T-helper 17 cell (primary cell): ENCODE measurements around the gene ATF6. TPM values are rescaled to one million over a fixed set of nuclear protein-coding genes. Genes with fewer than 3 reads are reported as not detected.

Source experiments
- ATAC-seq: fragments of 150-1000 bp; cut with Tn5 transposase; 2 replicates; pipeline ENCODE4 v1.10.0; 2021; ENCODE audit warnings: mild to moderate bottlenecking, moderate library complexity
- DNase-seq, 3 donors: peaks; one replicate each; pipeline versions ENCODE4 v3.0.0 to v3.0.0-alpha.2; 2020 to 2021
- H3K9me3 ChIP-seq: one replicate; pipeline ENCODE4 v1.7.0; 2013; ENCODE audit warnings: low read length, mild to moderate bottlenecking; ENCODE audit not compliant: control insufficient read depth, poor library complexity, severe bottlenecking
- H3K27ac Mint-ChIP-seq: one replicate; pipeline ENCODE4 v1.8.0; 2022; ENCODE audit warnings: mild to moderate bottlenecking, moderate library complexity, mixed read lengths
- H3K27me3 Mint-ChIP-seq: one replicate; pipeline ENCODE4 v1.8.0; 2022; ENCODE audit warnings: mixed read lengths
- H3K36me3 Mint-ChIP-seq: one replicate; pipeline ENCODE4 v1.8.0; 2022; ENCODE audit warnings: low read depth, mixed read lengths
- H3K4me1 Mint-ChIP-seq: one replicate; pipeline ENCODE4 v1.8.0; 2022; ENCODE audit warnings: mild to moderate bottlenecking, mixed read lengths
- H3K4me3 Mint-ChIP-seq: one replicate; pipeline ENCODE4 v1.8.0; 2022; ENCODE audit warnings: mild to moderate bottlenecking, moderate library complexity, mixed read lengths
- total RNA-seq, 4 donors: library from RNA in 2 of 4; stranded (reverse) in 2 of 4; gene quantifications; one replicate each; pipeline ENCODE4 v1.2.3 and lab custom pipeline; 2022 to 2026

ATF6 gene
- total RNA-seq, 2 donors from 2014 or later: 17.0 to 18.6 TPM

DNA sequence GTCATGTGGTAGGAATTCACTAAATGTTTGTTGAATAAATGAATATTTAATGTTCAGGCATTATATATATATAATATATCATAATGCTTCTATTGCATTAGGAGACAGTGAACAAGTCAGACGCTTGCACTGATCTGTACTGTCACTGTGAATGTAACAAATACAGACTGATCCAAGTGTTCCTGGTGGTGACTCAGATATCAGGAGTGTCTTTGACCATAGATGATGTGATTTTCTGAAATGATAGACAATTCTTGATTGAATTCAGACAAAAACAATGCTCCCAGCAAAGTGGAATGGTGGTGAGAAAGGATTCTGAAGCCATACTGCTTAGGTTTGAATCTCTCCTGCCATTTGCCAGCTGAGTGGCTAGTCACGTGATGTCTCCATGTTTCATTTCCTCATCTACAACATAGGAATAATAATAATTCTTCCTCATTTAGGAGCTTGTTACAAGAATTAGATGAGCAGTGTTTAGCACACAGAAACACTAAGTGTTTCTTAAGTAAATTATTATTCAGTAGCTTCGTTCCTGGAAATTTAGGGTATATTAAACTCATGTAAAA, 186.6 kb downstream of the ATF6 start:
- DNase-seq (no peak), ATAC-seq (no peak)
- Mint-ChIP-seq H3K4me1 (peaks cover 25% of the 10 kb centered on the region), H3K36me3 (no peaks in the 10 kb centered on the region), H3K4me3 (no peak overlapping the region), H3K27me3 (no peaks in the 10 kb centered on the region), H3K27ac (no peak overlapping the region)
- H3K9me3 ChIP-seq: no peaks in the 10 kb centered on the region

DNA sequence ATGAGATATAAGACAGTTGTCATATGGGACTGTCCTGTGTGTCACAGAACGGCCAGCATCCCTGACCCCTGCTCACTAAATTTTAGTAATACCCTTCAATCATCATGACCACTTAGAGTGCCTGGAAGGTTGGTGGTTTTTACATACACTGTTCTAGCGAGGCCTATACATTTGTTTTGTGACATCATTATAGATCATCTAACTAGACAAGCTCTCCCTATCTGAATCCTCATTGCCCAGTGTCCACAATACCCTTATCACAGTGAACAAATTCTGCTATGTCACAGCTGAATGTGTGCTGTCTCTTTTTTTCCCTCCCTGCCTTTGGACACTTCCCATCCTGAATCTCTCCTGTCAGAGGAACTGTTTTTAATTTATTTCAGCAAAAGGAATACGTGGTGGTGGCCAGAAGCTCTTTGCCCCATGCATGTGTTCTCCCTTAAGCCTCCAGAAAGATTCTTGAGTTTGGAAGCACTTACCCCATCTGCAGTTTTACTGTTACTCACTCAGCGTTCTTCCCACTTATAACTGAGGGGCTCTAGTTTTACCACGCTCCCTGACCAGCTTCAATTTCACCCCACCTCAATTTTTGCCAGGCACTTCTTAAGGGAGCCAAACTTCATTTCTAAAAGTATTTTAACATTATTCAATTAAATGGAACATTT, 187.3 kb downstream of the ATF6 start:
- DNase-seq (no peak), ATAC-seq (no peak)
- no peaks in the 10 kb centered on the region for H3K9me3 ChIP-seq
- peak overlapping the region; percentile 67 for H3K27ac Mint-ChIP-seq
- no peak overlapping the region for H3K4me3 Mint-ChIP-seq
- H3K4me1 Mint-ChIP-seq: peaks cover 25% of the 10 kb centered on the region
- no peaks in the 10 kb centered on the region for H3K36me3 Mint-ChIP-seq
- no peaks in the 10 kb centered on the region for H3K27me3 Mint-ChIP-seq

DNA sequence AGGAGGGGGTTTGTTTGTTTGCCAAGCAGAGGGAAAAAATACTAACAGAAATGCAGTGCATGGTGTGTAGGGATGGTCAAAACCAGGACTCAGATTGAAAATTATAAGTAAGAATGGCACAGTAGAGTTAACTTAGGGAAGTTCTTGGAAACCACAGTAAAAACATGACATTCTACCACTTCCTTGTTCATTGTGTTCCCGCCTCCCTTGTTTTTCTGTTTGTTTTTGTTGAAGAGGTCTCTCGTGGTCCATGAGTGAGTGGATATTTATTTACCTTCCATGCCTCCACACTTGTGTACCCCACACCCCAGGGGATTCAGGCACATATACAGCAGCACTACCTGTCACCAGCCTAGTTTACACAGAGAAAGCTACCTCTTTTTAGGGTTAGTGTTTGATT, 187.9 kb downstream of the ATF6 start:
- peaks cover 30% of the 10 kb centered on the region for H3K4me1 Mint-ChIP-seq
- no peak for ATAC-seq
- DNase-seq: no peak
- H3K27me3 Mint-ChIP-seq: no peaks in the 10 kb centered on the region
- no peak overlapping the region for H3K4me3 Mint-ChIP-seq
- H3K36me3 Mint-ChIP-seq: peaks cover 3% of the 10 kb centered on the region
- no peaks in the 10 kb centered on the region for H3K9me3 ChIP-seq
- peak overlapping the region; percentile 67 for H3K27ac Mint-ChIP-seq

DNA sequence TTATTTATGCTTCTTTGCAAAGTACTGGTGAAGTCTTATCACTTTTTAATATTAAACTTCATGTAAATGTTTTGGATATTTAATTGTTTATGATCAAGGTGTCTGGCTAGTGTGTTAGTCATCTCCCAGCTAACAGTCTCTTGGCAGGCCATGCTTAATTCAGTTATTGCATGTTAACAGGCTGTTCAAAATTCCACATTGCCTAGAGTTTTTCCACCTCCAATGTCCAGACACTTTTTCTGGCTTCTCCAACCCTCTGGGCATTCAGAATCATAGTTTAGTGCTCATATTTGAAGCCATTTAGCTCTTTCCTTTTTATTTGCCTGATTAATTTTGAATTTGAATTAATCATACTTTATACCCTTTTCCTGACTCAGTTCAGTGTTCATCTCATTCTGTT, 188.3 kb downstream of the ATF6 start:
- Mint-ChIP-seq H3K4me1 (peaks cover 31% of the 10 kb centered on the region), H3K27me3 (no peaks in the 10 kb centered on the region), H3K36me3 (peaks cover 3% of the 10 kb centered on the region), H3K4me3 (no peak overlapping the region), H3K27ac (peak overlapping the region; percentile 67)
- no peak for ATAC-seq
- no peaks in the 10 kb centered on the region for H3K9me3 ChIP-seq
- DNase-seq: no peak

DNA sequence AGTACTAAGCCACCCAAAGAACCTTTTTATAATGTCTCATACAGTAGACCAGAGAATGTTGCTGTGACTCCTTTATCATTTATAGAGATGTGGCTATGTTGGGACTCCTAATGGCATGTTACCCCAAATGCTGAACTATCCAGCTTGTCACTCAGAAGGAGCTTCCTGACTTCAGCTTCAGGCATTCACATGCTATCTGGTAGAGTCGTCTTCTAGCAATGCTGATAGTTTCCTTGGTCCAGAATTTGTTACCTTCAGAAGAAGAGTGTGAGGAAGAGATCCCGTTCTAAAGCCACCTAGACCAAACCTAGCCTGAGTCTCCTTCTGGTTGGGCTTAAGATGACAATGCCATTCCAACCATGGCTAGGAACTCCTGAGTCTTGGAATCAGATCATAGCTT, 189.5 kb downstream of the ATF6 start:
- Mint-ChIP-seq H3K27ac (no peak overlapping the region), H3K4me3 (no peak overlapping the region), H3K36me3 (peaks cover 3% of the 10 kb centered on the region), H3K4me1 (peaks cover 34% of the 10 kb centered on the region), H3K27me3 (no peaks in the 10 kb centered on the region)
- H3K9me3 ChIP-seq: no peaks in the 10 kb centered on the region
- DNase-seq (no peak), ATAC-seq (no peak)

DNA sequence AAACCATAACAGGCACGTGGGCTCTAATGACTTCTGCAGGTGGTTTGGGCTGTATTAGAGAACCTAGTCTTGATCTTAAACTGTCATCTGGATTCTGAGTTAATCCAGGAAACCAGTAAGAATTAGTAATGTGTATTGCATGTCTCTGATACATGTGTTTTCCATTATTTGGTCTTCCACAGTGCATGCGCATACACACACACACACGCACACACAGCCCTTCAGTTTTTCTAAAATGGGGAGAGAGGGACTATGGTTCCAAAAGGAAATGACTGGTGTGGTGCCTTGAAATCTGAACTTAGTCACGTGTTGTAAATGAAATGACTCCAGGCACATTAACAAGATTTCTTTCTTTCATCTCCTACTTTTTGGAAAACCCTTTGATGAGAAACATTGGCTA, 190.0 kb downstream of the ATF6 start:
- Mint-ChIP-seq H3K27me3 (no peaks in the 10 kb centered on the region), H3K27ac (no peak overlapping the region), H3K36me3 (peaks cover 3% of the 10 kb centered on the region), H3K4me3 (no peak overlapping the region), H3K4me1 (peaks cover 37% of the 10 kb centered on the region)
- ATAC-seq (no peak), DNase-seq (no peak)
- no peaks in the 10 kb centered on the region for H3K9me3 ChIP-seq

DNA sequence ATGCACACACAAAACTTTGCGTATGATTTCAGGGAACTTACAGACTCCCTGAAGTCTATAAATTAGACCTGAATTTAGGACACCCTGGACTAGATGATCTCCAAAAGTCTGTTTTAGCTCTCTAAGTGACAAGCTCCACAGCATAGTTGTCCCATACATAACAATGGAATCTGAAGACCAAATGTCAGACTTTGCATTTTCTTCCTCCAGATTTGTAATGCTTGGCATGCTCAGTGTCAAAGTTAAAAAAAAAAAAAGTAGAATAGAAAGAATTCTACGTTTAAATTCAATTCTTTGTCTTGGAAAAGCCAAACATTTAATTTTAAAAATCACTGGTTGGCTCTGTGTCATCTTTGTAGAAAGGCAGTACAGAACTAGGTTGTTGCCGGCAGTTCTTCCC, 190.8 kb downstream of the ATF6 start:
- H3K4me1 Mint-ChIP-seq: peaks cover 44% of the 10 kb centered on the region
- H3K36me3 Mint-ChIP-seq: peaks cover 3% of the 10 kb centered on the region
- no peaks in the 10 kb centered on the region for H3K27me3 Mint-ChIP-seq
- H3K27ac Mint-ChIP-seq: no peak overlapping the region
- H3K4me3 Mint-ChIP-seq: no peak overlapping the region
- no peak for DNase-seq
- no peaks in the 10 kb centered on the region for H3K9me3 ChIP-seq
- no peak for ATAC-seq

DNA sequence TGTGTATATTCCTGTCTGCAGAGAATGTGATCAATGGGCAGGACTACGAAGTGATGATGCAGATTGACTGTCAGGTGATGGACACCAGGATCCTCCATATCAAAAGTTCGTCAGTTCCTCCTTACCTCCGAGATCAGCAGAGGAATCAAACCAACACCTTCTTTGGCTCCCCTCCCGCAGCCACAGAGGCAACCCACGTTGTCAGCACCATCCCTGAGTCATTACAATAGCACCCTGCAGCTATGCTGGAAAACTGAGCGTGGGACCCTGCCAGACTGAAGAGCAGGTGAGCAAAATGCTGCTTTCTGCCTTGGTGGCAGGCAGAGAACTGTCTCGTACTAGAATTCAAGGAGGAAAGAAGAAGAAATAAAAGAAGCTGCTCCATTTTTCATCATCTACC, 192.3 kb downstream of the ATF6 start:
- H3K4me1 Mint-ChIP-seq: peaks cover 44% of the 10 kb centered on the region
- no peak for DNase-seq
- no peaks in the 10 kb centered on the region for H3K9me3 ChIP-seq
- peak overlapping the region; percentile 24 for H3K27ac Mint-ChIP-seq
- no peak for ATAC-seq
- H3K27me3 Mint-ChIP-seq: no peaks in the 10 kb centered on the region
- peaks cover 3% of the 10 kb centered on the region for H3K36me3 Mint-ChIP-seq
- H3K4me3 Mint-ChIP-seq: no peak overlapping the region

DNA sequence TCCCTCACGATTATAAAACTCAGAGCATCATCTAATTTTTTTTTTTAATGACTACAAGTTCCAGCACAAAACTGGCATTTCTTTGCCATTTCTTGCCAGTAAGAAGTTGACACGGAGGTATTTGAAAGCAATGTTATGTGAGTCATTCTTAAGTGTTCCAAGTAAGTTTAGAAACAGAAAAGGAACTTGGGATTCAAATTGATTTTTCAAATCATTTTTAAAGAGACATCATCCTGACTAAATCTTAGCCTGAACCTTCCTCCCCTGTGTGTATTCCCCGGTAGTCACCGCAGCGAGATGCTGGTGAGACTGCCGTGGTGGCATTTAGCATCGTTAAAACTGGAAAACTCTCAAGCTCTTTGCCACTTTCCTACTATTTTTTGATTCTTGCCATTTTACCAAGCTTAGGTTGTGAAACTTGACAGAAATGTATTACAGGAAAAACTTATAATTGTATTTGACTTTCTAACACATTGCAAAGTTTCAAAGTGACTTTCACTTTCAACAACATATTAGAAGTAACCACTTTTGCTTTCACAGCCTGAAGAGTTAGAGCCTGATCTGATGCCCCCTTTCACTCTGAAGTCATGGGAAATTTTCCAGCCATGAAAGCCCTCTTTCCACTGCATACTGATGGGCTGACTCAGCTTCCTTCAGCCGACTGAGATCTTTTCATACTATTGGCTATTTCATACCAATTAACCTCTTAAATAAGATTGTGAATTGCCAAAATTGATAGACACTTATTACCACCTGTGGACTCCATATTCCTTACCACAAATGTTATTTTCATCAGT, 196.2 kb downstream of the ATF6 start:
- no peaks in the 10 kb centered on the region for H3K9me3 ChIP-seq
- H3K27ac Mint-ChIP-seq: peak overlapping the region; percentile 62
- peak; percentile 59 for ATAC-seq
- H3K27me3 Mint-ChIP-seq: no peaks in the 10 kb centered on the region
- peaks cover 3% of the 10 kb centered on the region for H3K36me3 Mint-ChIP-seq
- H3K4me1 Mint-ChIP-seq: peaks cover 28% of the 10 kb centered on the region
- H3K4me3 Mint-ChIP-seq: peak overlapping the region; percentile 85
- no peak for DNase-seq

DNA sequence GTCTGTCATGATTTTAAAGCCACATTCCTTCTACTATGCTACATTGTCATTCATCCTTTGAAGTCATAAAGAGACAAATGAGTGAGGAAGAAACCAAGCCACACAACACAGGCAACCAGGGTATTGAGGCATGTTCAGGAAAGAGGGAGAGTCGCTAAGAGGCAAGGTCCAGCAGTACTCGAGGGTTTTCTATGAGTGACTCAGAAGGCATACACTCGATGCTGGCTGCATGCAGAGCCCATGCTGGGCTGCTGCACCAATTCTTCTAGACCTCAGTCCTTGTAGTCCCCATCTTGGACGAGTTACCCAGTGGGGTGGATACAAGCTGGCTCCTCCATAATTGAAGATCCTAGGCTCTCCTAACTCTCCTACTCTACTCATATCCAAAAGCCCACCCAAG, 199.9 kb downstream of the ATF6 start:
- Mint-ChIP-seq H3K36me3 (peaks cover 5% of the 10 kb centered on the region), H3K27me3 (no peaks in the 10 kb centered on the region), H3K27ac (no peak overlapping the region)

DNA sequence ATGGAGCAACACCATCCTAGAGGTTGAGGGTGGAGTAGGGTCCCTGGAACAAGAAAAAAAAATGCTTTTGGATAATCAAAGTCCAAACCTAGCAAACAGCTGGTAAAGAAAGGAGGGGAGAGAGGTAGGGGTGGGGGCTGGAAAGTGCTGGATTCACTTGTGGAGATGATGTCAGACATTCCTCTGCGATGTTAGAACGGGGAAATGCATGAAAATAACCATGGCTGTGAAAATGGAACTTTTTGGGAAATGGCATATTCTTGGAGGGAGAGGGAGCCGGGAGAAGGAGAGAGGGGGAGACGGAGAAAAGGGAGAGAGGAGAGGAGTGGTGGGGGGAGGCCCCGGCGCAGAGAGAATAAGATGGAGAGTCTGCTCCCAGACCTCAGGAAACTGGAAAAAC, 203.9 kb downstream of the ATF6 start:
- ATAC-seq (no peak), DNase-seq (no peak)
- H3K4me3 Mint-ChIP-seq: no peak overlapping the region
- H3K4me1 Mint-ChIP-seq: peaks cover 8% of the 10 kb centered on the region
- H3K27ac Mint-ChIP-seq: peak overlapping the region; percentile 59
- H3K36me3 Mint-ChIP-seq: peaks cover 5% of the 10 kb centered on the region
- no peaks in the 10 kb centered on the region for H3K9me3 ChIP-seq
- H3K27me3 Mint-ChIP-seq: no peaks in the 10 kb centered on the region

More for the DNA sequence above, 199.9 kb downstream of the ATF6 start:
- Mint-ChIP-seq H3K4me3 (no peak overlapping the region), H3K4me1 (peaks cover 22% of the 10 kb centered on the region)
- DNase-seq (no peak), ATAC-seq (no peak)
- H3K9me3 ChIP-seq: no peaks in the 10 kb centered on the region

DNA sequence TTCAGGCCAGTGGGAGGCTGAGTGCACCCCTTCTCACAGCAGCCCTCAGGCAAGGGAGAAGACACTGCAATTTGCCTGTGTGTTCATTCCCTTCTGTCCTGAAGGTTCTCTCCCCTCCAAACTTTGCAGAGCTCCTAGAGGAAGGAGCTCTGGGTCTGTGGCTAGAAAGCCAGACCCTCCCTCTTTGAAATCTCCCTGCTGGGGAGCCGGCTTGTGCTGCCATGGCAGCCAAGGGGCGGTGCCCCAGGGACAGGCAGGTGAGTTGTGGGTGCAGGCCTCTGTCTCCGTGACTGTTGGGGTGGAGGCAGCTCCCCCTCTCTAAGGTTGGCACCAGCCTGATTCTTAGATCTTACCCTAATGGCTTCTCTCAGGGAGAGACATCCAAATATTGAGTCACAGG, 204.5 kb downstream of the ATF6 start:
- no peaks in the 10 kb centered on the region for H3K9me3 ChIP-seq
- H3K4me1 Mint-ChIP-seq: peaks cover 8% of the 10 kb centered on the region
- peak overlapping the region; percentile 59 for H3K27ac Mint-ChIP-seq
- DNase-seq (no peak), ATAC-seq (no peak)
- no peak overlapping the region for H3K4me3 Mint-ChIP-seq
- peaks cover 5% of the 10 kb centered on the region for H3K36me3 Mint-ChIP-seq
- H3K27me3 Mint-ChIP-seq: no peaks in the 10 kb centered on the region

DNA sequence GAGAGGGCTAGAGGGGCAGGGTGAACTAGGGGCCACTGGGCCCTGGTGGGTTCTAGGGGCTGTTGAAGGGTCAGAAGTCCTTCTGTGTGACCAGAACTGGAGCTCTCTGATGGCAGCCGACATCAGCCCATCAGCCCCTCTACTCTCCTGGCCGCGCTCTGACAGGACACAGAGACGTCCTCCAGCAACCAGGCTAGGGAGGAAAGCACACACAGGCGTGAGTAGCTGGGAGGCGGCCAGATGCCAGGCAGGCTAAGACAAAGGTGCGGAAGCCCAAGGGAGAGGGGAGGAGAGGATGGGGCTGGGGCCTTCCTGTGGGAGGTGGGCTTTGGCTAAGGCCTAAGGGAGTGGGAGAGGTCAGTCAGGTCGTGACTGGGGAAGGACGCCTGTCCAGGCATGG, 206.7 kb downstream of the ATF6 start:
- H3K9me3 ChIP-seq: no peaks in the 10 kb centered on the region
- Mint-ChIP-seq H3K36me3 (peaks cover 2% of the 10 kb centered on the region), H3K4me3 (peak overlapping the region; percentile 61), H3K27me3 (no peaks in the 10 kb centered on the region), H3K4me1 (peaks cover 8% of the 10 kb centered on the region), H3K27ac (peak overlapping the region; percentile 67)
- ATAC-seq: no peak
- DNase-seq: no peak
